ENCODE data around the gene PAQR8.

PAQR8 gene

DNA sequence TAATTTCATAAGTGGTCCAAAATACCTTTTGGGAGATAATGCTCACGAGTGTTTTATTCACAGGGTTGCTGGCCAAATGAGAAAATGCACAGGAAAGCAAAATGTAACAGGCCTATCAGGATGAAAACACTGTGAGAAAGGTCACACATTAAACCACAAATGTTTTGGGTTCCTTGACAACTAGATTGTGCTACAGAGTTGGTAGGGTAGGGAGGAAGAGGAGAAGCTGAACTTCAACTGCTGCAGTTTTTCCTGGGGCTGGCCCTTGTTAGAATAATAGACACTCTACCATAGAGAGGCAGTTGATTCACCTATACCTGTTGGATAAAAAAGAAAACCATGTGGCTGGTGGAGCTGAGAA lies 28.1 kb upstream of the PAQR8 start:
- ChIA-PET CTCF (interaction anchor here (1.2 to 2.2 kb wide), 4 partner anchors 12 to 56 kb away, joined by 4 to 10 read pairs (median 5); no protein-coding TSS in a partner anchor), POLR2A (no interaction called here)
- DNase-seq (ENCODE audit: extremely low spot score), result no peak
- TF ChIP-seq, protein P1, sequence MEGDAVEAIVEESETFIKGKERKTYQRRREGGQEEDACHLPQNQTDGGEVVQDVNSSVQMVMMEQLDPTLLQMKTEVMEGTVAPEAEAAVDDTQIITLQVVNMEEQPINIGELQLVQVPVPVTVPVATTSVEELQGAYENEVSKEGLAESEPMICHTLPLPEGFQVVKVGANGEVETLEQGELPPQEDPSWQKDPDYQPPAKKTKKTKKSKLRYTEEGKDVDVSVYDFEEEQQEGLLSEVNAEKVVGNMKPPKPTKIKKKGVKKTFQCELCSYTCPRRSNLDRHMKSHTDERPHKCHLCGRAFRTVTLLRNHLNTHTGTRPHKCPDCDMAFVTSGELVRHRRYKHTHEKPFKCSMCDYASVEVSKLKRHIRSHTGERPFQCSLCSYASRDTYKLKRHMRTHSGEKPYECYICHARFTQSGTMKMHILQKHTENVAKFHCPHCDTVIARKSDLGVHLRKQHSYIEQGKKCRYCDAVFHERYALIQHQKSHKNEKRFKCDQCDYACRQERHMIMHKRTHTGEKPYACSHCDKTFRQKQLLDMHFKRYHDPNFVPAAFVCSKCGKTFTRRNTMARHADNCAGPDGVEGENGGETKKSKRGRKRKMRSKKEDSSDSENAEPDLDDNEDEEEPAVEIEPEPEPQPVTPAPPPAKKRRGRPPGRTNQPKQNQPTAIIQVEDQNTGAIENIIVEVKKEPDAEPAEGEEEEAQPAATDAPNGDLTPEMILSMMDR (IDR thresholded peaks at IDR 0.05; ENCODE audit: control extremely low read depth, extremely low read depth, low read depth, missing control alignments), result no peak

DNA sequence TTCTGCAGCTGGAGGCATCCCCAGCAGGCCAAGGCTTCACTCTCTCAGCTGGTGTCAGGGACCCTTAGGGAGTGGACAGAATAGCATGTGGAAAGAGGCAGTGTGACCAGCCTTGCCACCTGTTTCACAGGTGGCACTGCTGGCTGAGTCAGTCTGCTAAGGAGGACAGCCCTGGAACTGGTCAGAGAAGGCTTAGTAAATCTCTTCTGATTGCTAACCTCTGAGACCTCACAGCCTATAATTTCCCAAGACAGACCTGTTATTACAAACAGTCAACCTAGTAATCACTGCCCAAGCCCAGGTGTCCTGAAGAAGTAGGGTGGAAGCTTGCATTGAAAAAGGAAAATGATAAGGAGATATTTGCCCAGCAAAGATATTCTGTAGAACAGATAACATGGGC lies 26.4 kb upstream of the PAQR8 start:
- TF ChIP-seq, protein P1 (IDR thresholded peaks at IDR 0.05; ENCODE audit: control extremely low read depth, extremely low read depth, low read depth, missing control alignments), result no peak
- DNase-seq (ENCODE audit: extremely low spot score), result no peak
- CTCF ChIA-PET, result interaction anchor here (1.7 kb wide), 1 partner anchor 16 kb away, joined by 8 read pairs; no protein-coding TSS in a partner anchor
- POLR2A ChIA-PET, result no interaction called here

DNA sequence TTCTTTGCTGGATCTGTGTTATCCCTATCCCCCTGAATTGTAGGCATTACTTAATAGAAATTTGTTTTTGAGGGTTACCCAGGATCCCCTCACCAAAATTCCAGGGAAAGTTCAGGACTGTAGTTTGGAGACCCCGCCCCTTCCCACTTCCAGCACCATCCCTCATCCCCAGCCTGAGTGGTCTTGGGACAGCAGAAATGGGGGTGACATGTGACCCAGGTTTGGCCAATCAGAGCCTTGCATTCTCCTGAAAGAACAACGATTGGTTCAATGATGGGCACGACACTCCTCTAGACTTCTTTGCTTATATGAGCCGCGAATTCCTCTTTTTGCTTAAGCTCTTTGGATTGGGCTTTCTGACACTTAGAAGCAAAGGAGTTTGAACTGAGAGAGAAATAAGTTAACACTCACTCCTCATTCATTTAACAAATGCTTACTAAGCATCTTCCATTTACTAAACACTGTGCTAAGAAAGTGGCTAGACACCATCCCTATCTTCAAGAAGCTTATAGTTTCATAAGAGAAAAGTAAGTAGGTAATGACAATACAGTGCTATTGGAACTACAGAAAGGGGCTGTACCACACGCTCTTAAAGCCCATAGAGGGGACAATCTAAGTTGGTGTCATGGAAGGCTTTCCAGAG lies 24.9 kb upstream of the PAQR8 start:
- ChIA-PET POLR2A (no interaction called here), CTCF (interaction anchor here (0.9 to 2.0 kb wide), 7 partner anchors 9 to 53 kb away, joined by 3 to 9 read pairs (median 3); partner anchors contain the start of gene PAQR8)
- no peak for DNase-seq (ENCODE audit: extremely low spot score)
- TF ChIP-seq, protein P1 (IDR thresholded peaks at IDR 0.05; ENCODE audit: control extremely low read depth, extremely low read depth, low read depth, missing control alignments), result no peak

DNA sequence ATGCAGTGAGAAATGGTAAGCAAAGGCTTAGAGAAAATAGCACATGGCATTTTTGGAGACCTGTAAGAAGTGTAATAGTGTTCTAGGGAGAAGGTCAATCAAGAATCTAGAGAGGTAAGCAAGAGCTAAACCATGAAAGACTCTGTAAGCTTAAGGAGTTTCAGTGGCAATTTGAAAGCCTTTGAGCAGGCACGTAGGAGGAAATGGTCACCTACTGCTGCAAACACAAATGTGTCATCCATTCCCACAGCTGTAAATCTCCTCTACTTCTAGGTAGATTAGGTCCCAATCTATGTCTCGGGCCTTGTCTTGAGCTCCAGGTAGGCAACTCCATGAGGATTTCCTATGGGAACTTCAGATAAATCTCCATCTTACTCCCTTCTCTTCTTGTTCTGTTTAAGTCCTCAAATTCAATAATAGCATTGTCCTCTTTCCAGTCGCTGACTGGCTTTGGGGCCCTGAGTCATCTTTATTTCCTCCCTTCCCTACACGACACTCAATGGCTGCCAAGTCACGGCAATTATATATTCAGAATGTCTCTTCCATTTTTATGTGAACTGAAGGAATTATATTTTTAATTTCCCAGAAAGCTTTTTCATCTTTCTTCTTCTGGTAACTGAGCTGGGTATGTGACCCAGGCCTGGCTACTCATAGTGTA lies 24.2 kb upstream of the PAQR8 start:
- ChIA-PET CTCF (interaction anchor here (0.9 to 2.0 kb wide), 7 partner anchors 10 to 53 kb away, joined by 3 to 9 read pairs (median 3); partner anchors contain the start of gene PAQR8), POLR2A (no interaction called here)
- TF ChIP-seq, protein P1 (IDR thresholded peaks at IDR 0.05; ENCODE audit: control extremely low read depth, extremely low read depth, low read depth, missing control alignments), result no peak
- peak; percentile 42 for DNase-seq (ENCODE audit: extremely low spot score)

DNA sequence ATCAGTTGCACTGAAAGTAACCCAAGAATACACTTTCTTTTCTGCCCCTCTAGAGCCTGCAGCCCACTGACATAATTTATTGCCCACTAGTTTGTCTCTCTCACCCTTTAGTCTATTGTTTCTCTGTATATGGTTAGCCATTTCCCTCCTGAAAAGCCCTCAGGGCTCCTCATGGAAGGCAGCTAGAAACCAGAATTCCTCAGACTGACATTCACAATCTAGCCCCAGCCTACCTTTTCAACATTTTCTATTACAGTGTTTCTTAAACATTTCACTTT lies 21.4 kb upstream of the PAQR8 start:
- DNase-seq (ENCODE audit: extremely low spot score), result no peak
- POLR2A ChIA-PET, result no interaction called here
- CTCF ChIA-PET, result interaction anchor here (1.5 to 1.9 kb wide), 3 partner anchors 11 to 56 kb away, joined by 4 to 6 read pairs (median 4); partner anchors contain the start of gene MCM3
- TF ChIP-seq, protein P1 (IDR thresholded peaks at IDR 0.05; ENCODE audit: control extremely low read depth, extremely low read depth, low read depth, missing control alignments), result no peak

DNA sequence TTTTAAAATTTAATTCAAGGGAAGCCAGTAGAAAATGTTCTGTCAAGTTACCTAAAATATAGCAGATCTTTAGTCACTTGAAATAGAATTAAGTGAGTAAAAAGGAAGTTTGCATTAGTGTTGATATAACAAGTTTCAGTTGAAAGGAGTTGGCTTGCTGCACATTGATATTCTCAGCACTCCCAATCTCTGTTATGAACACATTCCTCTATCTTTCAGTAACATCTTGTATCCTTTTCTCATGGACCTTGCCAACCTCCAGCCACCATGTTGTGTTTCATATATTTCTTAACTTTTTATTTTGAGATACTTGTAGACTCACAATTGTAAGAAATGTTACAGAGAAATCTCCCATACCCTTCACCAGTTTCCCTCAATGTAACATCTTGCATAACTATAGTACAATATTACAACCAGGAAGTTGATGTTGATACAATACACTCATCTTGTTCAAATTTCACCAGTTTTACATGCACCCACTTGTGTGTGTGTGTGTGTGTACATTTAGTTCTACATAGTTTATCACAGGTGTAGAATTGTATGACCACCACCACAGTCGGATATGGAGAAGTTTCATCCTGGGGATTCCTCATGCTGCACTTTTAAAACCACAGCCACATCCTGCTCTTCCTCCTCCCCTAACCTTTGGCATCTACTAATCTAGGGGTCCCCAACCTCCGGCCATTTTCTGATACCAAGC lies 20.2 kb upstream of the PAQR8 start:
- ChIA-PET POLR2A (no interaction called here), CTCF (interaction anchor here (1.5 to 1.9 kb wide), 3 partner anchors 10 to 57 kb away, joined by 4 to 6 read pairs (median 4); partner anchors contain the start of gene MCM3)
- TF ChIP-seq, protein P1 (IDR thresholded peaks at IDR 0.05; ENCODE audit: control extremely low read depth, extremely low read depth, low read depth, missing control alignments), result no peak
- DNase-seq (ENCODE audit: extremely low spot score), result no peak
